Adipocyte (in vitro differentiated cells): ENCODE results near the gene ABCF3.
A peak's percentile ranks its signal among the peaks of the same experiment; 100 is the strongest.

Experiments used
- DNase-seq: peaks from one replicate; pipeline ENCODE4 v3.0.0-alpha.2; 2015; ENCODE audit warnings: low read depth
- H3K27me3 ChIP-seq: replicated peaks from 2 replicates; pipeline ENCODE4 v1.7.0; 2013; ENCODE audit warnings: mild to moderate bottlenecking, low read length, moderate library complexity; ENCODE audit not compliant: control insufficient read depth, insufficient read depth
- H3K36me3 ChIP-seq: 2 replicates; pipeline ENCODE4 v1.7.0; 2013; ENCODE audit warnings: low read length, mild to moderate bottlenecking, moderate library complexity; ENCODE audit not compliant: control insufficient read depth, insufficient read depth, severe bottlenecking
- H3K4me1 ChIP-seq: 2 replicates; pipeline ENCODE4 v1.7.0; 2013; ENCODE audit warnings: mild to moderate bottlenecking, low read length, moderate library complexity; ENCODE audit not compliant: control insufficient read depth, insufficient read depth
- H3K4me3 ChIP-seq: 2 replicates; pipeline ENCODE4 v1.7.0; 2013; ENCODE audit warnings: mild to moderate bottlenecking, low read length, moderate library complexity
- H3K9ac ChIP-seq: 2 replicates; pipeline ENCODE4 v1.7.0; 2013; ENCODE audit warnings: mild to moderate bottlenecking, low read length, moderate library complexity
- H3K9me3 ChIP-seq: 2 replicates; pipeline ENCODE4 v1.7.0; 2013; ENCODE audit warnings: mild to moderate bottlenecking, low read length, moderate library complexity; ENCODE audit not compliant: control insufficient read depth

ABCF3 gene

DNA sequence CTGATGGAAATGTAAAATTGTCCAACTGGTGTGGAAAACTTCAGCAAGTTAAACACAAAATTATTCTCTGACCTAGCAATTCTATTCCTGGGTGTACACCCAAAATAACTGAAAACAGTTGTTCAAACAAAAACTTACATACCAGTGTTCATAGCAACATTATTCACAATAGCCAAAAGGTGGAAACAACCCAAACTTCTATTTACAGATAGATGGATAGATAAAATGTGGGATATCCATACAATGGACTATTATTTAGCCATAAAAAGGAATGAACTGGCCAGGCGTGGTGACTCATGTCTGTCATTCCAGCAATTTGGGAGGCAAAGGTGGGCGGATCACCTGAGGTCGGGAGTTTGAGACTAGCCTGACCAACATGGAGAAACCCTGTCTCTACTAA lies 36.5 kb downstream of the ABCF3 start:
- no peak overlapping the region for H3K4me3 ChIP-seq
- H3K4me1 ChIP-seq, result no peaks in the 10 kb centered on the region
- no peaks in the 10 kb centered on the region for H3K36me3 ChIP-seq
- no peaks in the 10 kb centered on the region for H3K9me3 ChIP-seq
- DNase-seq, result no peak
- H3K27me3 ChIP-seq, result peaks cover 10% of the 10 kb centered on the region
- no peak overlapping the region for H3K9ac ChIP-seq

DNA sequence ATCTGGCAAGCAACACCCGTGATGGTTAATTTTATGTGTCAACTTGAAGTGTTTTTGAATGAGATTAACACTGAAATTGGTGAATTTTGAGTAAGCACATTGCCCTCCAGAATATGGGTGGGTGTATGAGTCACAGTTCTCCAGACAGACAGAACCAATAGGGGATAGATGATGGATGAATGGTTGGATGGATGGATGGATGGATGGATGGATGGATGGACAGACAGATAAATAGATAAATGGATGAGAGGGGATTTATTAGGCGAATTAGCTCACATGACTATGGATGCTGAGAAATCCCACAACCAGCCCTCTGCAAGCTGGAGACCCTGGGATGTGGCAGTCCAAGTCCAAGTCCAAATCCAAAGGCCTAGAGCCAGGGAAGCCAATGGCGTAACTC lies 37.9 kb downstream of the ABCF3 start:
- Histone ChIP-seq H3K4me3 (no peak overlapping the region), H3K27me3 (peaks cover 13% of the 10 kb centered on the region), H3K9me3 (no peaks in the 10 kb centered on the region), H3K9ac (no peak overlapping the region), H3K36me3 (no peaks in the 10 kb centered on the region), H3K4me1 (no peaks in the 10 kb centered on the region)
- DNase-seq, result no peak

- DNase-seq, result peak; percentile 55
- Histone ChIP-seq H3K27me3 (peaks cover 40% of the 10 kb centered on the region), H3K9me3 (no peaks in the 10 kb centered on the region), H3K36me3 (no peaks in the 10 kb centered on the region), H3K4me1 (peaks cover 4% of the 10 kb centered on the region), H3K9ac (no peak overlapping the region), H3K4me3 (no peak overlapping the region)
Observed at GRCh38 chr3:184227481-184227935, 41.5 kb downstream of the ABCF3 start.

DNA sequence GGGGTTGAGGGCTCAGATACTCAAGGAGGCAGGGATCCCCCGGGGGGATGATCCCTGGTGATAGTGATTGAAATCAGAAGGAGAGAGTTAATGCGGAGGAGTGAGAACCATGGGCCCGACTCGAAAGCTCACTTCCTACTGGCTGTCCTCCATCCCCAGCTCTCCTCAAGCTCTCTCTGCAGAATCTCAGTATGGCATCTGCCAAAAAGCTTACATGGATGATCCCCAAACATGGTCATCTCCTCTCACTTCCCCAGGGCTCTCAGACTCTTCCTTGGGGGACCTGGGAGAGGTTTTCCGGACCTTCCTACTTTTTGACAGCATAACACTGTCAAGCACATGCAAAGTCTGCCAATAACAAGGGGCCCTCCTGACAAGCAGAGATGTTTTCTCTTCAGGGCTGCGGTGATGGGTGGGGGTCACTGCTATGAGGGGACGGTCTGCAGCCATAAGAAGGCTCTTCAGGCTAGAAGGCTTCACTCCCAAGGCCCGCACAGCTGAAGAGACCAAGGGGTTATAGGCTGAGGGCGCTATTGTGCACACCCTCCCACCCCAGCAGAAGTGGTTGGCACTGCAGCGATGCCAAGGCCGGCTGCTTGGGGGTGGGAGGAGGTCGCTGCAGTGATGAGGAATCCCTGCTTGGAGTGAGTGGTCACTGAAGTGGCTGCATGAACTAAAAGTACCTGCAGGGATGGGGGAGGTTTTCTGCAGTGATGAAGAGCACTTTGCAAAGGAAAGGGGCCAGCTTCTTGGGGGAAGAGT lies 42.6 kb downstream of the ABCF3 start:
- Histone ChIP-seq H3K9ac (no peak overlapping the region), H3K27me3 (peaks cover 45% of the 10 kb centered on the region), H3K9me3 (no peaks in the 10 kb centered on the region), H3K4me1 (peaks cover 4% of the 10 kb centered on the region), H3K4me3 (no peak overlapping the region), H3K36me3 (no peaks in the 10 kb centered on the region)
- no peak for DNase-seq

DNA sequence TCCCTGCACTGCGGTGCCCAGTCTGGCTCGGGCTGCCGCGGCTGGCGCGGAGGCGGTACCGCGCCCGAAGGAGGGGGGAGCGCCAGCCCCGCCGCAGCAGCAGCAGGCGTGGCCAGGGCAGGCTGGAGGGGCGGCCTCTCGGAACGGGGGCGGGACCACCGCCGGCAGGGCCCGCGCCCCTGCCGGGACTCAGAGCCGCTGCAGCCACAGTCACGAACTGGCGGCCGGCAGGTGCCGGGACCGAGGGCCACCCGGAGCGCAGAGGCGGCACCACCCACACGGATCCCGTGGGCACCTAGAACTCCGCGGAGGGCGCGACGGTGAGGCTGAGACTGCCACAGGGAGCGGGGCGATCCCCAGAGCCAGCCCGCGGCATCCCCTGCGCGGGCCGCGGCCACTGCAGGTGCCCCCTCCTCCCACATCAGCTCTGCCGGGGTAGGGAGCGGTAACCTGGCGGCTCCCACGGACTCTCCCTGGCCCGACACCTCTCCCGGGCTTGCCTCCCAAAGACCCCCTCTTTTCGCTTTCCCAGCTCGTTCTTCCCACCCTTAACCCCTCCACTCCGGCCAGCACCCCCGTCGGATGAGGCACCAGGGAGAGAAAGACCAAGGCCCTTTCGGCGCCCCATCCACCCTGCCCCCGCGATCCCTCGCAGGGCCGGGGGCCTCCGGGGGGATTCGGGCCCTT lies 43.5 kb downstream of the ABCF3 start, which contains the start of gene VWA5B2:
VWA5B2 (plus strand) TSS at position 192 of the 687 bp plus-strand sequence. CDS start 944 bp downstream, outside the sequence.
- H3K27me3 ChIP-seq, result peaks cover 45% of the 10 kb centered on the region
- H3K9me3 ChIP-seq, result no peaks in the 10 kb centered on the region
- no peaks in the 10 kb centered on the region for H3K36me3 ChIP-seq
- peak within 1 kb of the TSS; percentile 64 for H3K4me3 ChIP-seq
- DNase-seq, result peak; percentile 67
- H3K4me1 ChIP-seq, result peaks cover 4% of the 10 kb centered on the region
- H3K9ac ChIP-seq, result no peak within 1 kb of the TSS

- Histone ChIP-seq H3K36me3 (no peaks in the 10 kb centered on the region), H3K9ac (no peak overlapping the region), H3K4me3 (no peak overlapping the region), H3K27me3 (peaks cover 44% of the 10 kb centered on the region), H3K4me1 (peaks cover 4% of the 10 kb centered on the region), H3K9me3 (no peaks in the 10 kb centered on the region)
- DNase-seq, result peak; percentile 31
Observed at GRCh38 chr3:184230081-184230602, 44.1 kb downstream of the ABCF3 start.

DNA sequence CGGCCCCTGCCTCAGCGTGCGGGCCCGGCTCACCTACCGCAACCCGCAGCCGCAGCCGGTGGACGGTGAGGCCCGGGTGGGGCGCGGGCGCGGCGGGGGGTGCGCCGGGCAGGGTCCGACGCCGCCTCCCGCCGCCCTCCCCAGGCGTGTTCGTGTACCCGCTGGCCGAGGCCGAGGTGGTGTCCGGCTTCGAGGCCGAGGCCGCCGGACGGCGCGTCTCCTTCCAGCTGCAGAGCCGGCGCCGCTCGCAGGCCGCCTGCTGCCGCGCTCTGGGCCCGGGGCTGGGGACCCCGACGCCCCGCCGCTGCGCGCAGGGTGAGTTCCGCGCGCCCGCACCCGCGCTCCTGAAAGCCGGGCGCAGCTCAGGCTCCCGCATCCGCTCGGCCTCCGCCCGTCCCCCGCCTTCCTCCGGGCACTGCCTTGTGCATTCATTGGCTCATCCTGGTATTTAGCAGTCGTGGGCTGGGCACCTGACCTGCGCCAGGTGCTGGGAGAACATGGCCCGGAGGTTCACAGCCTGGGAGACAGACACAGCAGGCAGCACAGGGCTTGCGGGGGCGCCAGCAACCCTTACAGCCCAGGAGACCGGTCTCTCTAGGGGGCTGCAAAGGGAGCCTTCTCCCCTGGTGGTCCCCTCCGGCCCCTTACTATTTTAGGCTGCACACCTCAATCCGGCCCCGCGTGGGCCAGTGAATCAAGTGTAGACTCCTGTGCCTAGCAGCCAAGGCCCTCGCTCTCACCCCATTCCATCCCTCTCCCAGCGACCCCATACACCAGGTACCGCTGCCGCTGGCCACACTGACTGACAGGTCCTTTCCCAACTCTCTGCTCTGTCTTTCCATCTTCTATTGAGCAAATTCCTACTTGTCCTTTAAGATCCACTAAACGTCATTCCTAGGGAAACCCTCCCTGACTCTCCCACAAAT lies 44.9 kb downstream of the ABCF3 start:
- no peaks in the 10 kb centered on the region for H3K36me3 ChIP-seq
- H3K9ac ChIP-seq, result no peak overlapping the region
- H3K9me3 ChIP-seq, result no peaks in the 10 kb centered on the region
- H3K27me3 ChIP-seq, result peaks cover 43% of the 10 kb centered on the region
- no peak overlapping the region for H3K4me3 ChIP-seq
- peak; percentile 14 for DNase-seq
- H3K4me1 ChIP-seq, result peaks cover 4% of the 10 kb centered on the region

- H3K36me3 ChIP-seq, result no peaks in the 10 kb centered on the region
- H3K4me3 ChIP-seq, result no peak overlapping the region
- no peak overlapping the region for H3K9ac ChIP-seq
- peaks cover 4% of the 10 kb centered on the region for H3K4me1 ChIP-seq
- H3K9me3 ChIP-seq, result no peaks in the 10 kb centered on the region
- DNase-seq, result no peak
- peaks cover 50% of the 10 kb centered on the region for H3K27me3 ChIP-seq
Observed at GRCh38 chr3:184231671-184232070, 45.7 kb downstream of the ABCF3 start.

GRCh38 chr3:184233127-184233843 lies 47.3 kb downstream of the ABCF3 start:
- H3K4me3 ChIP-seq, result no peak overlapping the region
- H3K9me3 ChIP-seq, result no peaks in the 10 kb centered on the region
- H3K36me3 ChIP-seq, result no peaks in the 10 kb centered on the region
- peaks cover 4% of the 10 kb centered on the region for H3K4me1 ChIP-seq
- no peak overlapping the region for H3K9ac ChIP-seq
- no peak for DNase-seq
- H3K27me3 ChIP-seq, result peaks cover 52% of the 10 kb centered on the region

DNA sequence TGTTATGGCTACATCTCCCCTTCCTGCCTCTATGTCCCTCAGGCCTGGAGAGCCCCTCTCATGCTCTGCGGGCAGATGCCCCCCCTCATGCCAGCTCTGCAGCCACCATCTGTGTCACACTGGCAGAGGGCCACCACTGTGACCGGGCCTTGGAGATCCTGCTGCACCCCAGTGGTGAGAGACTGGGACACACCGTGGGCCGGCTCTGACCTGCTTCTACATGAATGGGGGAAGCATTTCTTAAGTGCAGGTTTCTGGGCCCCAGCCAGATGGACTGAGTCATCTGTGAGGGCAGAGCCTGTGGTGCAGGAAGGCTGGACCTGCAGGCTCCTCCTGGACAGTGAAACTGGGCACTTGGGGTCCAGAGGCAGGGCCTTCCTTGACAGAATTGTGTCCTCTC lies 48.2 kb downstream of the ABCF3 start:
- peaks cover 55% of the 10 kb centered on the region for H3K27me3 ChIP-seq
- H3K4me1 ChIP-seq, result peaks cover 4% of the 10 kb centered on the region
- H3K36me3 ChIP-seq, result no peaks in the 10 kb centered on the region
- H3K9ac ChIP-seq, result no peak overlapping the region
- H3K9me3 ChIP-seq, result no peaks in the 10 kb centered on the region
- peak; percentile 56 for DNase-seq
- H3K4me3 ChIP-seq, result no peak overlapping the region
